GM19463 (cell line): Measurements from ENCODE around the gene SUPT16H.

ENCODE experiments used
- ATAC-seq: cut with Tn5 transposase; IDR thresholded peaks from one replicate; pipeline ENCODE4 v1.9.1; 2021; ENCODE audit warnings: mild to moderate bottlenecking, moderate library complexity; ENCODE audit not compliant: unreplicated experiment

The SUPT16H gene

DNA sequence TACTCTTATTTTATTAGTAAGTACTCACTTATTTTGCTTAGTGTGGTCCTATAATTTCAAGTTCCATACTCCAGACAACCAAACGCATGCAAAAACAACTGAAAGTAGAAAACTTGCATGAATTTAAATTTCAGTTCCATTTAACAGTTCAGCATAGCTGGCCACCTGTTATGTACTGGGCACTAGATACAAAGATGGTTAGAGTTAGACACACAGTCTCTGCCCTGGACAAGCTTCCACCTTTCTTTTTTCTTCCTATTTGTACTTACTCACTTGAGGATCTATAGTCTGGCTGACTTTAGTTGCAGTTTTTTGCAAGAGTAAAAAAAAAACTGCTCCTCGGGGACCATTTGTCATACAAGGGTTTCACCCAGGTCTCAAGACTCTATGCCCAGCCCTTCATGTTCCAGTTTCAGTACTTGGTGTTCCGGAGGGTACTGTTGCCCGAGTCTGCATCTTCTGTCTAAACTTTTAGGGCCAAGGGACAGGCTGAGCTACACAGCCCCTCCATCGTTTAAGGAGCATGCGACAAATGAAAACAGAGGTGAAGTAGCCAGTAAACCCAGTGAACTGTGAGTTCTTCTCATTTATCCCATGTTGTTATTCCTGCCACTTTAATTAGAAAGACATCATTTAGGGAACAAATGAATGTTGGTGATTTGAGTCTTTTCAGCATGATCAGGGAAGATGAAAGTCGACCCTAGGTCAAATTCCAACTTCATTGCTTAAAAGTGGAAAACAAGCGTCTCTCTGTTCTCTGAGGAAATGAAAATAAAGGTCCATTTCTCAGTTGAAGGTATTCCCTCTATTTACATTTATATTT, 81.6 kb downstream of the SUPT16H start:
- no peak for ATAC-seq
